GM19099 (cell line): ENCODE measurements around the gene AKT1.

Experiments
- POLR2A ChIP-seq: IDR thresholded peaks from 3 replicates; pipeline ENCODE4 v1.6.1; 2011; ENCODE audit warnings: low read depth; ENCODE audit not compliant: insufficient read length; ENCODE audit errors: extremely low read depth

AKT1 gene

DNA sequence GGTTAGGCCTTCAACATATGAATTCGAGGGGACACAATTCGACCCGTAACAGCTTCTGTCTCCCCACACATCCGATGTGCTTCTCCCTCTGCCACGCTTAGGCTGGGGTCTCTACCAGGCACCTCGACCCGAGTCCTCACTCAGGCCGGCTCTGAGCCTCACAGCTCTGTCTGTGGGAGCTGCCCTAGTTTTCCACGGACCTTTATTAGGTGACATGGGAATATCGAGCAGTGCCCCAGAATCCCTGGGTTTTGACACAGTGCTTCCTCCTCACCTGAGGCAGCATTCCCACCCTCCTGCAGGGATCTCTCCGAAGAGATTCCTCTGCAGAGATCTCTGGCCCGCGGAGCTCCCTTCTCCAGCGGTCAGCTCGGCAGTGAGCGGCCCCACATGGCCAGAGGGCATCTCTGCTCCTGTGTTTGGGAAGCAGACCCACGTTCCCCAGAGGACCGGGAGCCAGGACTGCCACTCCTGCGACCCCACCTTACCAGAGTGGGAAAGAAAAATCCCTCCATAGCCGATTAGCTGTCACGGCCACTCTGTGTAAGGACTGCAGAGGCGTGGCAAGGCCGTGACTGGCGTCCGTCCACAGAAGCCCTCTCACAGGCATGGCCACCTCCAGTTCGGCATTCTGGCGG lies 26.5 kb upstream of the AKT1 start:
- no peak for TF ChIP-seq POLR2A

DNA sequence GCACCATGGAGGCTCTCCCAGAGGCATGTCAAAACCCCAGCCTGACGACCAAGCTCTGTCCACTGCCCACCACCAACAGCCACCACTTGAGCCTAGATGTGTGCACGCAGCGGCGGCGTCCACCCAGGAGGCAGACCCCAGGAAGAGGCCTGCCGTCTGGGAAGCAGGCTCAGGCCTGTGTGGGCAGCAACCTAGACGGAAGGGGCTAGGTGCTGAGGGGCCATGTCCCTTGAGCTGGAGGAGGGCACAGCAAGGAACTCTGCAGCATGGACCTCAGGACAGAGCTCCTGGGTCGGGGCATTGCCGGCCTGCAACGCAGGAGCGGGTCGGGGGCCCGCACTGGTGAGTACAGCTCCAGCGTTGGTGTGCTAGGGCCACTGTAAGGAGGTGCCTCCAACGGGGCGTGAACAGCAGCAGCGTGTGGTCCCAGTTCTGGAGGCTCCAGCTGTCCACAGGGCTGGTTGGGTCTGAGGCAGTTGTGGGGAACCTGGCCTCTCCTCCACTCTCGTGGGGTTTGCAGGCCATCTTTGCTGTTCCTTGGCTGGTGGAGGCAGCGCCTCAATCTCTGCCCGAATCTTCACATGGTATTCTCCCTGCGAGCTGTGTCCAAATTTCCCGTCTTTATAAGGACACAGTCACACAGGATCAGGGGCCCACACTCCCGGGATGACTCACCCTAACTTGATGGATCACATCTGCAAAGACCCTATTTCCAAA lies 25.8 kb upstream of the AKT1 start:
- no peak for TF ChIP-seq POLR2A

DNA sequence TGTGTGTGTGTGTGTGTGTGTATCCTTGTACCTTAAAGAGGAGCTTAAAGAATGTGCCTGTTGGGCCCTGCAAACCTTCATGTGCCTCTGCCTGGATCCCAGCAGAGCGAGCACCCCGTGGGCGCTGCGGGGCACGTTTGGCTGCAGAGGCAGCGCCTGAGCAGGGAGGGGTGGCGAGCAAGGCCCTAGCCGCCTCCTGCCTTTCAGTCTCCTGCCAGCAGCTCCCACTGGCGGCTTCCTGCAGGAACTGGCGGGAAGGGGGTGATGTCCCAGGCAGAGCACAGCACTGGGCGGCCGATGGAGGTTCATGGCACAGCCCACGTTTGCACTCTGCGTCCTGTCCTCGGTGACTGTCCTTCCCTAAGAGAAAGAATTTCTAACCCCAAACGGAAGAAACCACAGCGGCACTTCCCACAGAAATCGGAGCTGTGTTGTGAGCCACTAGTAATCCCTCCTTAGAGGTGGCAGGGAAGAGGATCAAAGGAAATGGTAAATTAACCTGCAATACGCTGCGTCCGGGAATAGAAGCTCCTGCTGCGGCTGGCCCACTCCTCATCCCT lies 25.2 kb upstream of the AKT1 start:
- TF ChIP-seq POLR2A, result no peak

DNA sequence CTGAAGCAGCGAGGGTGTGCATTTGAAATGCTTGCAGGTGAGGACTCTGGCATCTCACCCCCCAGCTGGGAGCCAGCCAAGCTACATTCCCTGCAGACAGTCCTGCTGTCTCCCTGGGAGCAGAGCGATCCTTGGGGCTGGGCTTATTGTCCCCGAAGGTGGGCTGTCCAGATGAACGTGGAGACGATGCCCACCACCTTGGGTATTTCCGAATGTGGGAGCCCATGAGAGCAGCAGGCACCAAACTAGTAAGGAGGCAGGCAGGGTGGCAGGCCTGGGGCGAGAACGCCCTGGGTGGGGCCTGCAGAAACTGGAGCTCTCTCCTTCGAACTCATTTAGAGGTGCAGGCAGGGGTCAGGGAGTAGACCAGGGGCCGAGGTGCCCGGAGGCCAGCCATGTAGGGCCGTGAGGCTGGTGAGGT lies 23.8 kb upstream of the AKT1 start:
- no peak for TF ChIP-seq POLR2A

DNA sequence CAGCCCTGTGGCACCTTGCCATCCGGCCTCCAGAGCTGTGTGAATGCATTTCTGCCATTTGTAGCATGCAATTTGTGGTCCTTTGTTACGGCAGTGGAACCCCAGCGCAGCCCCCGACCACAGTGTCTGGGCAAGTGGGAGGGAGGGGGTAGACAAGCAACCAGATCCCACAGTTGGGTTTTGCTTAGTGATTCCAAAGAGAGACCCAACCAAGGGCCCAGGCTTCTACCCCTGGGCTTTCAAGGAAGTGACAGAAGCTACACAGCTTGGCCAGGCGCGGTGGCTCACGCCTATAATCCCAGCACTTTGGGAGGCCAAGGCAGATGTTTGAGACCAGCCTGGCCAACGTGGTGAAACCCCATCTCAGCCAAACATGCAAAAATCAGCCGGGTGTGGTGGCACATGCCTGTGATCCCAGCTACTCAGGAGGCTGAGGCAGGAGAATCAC lies 23.2 kb upstream of the AKT1 start:
- no peak for TF ChIP-seq POLR2A

DNA sequence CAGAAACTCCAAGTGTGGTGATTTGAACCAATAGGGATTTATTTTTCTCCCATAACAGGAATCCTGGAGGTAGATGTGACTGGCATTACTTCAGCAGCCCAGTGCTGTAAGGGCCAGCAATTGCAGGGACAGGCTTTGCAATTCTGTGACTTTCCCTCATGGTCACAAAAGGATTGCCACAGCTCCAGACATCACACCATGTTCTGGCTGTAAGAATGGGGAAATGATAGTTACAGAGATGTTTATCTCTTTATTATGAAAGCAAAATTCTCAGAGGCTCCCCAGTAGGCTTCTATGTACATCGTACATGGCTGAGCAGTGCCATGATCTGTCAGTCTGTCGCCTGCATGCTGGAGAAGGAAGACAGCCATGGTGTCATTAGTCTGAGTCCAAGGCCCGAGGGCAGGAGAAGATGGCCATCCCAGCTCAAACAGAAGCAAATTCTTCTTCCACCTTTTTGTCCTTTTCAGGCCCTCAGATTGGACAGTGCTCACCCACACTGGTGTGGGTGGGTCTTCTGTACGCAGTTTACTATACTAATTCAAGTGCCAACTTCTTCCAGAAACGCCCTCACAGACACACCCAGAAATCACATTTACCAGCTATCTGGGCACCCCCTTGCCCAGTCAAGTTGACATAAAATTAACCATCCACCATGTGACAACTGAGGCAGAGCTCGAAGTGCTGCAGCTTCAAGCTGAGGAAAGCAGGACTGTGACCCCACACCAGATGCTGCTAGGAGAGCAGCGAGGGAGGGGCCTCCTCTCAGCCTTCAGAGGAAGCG lies 22.6 kb upstream of the AKT1 start:
- TF ChIP-seq POLR2A, result no peak

DNA sequence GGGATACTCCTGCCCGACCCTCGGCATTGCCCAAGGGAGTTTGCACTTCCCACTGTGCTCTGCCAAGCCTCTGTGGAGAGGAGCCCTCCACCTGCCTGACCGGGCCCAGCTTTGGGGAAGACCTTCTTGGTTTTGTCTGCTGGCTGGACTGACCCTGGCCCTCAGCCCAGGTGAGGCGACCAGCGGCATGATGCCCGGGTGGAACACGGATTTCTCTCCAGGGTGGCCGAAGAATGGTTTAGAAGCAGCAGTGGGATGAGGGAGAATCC lies 21.0 kb upstream of the AKT1 start:
- TF ChIP-seq POLR2A, result no peak

DNA sequence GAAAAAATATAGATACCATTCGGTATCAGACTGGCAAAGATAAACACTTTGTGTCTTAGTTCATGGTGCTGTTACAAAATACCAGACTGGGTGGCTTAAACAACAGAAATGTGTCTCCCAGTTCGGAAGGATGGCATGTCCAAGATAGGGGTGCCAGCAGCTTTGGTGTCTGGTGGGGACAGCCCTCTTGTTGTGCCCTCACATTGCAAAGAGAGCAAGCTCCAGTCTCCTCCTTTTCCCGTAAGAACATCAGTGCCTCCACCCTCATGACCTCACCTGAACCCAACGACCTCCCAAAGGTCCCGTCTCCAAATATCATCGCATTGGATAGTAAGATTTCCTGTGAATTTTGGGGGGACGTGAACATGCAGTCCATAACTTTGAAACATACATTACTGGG lies 17.7 kb upstream of the AKT1 start:
- no peak for TF ChIP-seq POLR2A

DNA sequence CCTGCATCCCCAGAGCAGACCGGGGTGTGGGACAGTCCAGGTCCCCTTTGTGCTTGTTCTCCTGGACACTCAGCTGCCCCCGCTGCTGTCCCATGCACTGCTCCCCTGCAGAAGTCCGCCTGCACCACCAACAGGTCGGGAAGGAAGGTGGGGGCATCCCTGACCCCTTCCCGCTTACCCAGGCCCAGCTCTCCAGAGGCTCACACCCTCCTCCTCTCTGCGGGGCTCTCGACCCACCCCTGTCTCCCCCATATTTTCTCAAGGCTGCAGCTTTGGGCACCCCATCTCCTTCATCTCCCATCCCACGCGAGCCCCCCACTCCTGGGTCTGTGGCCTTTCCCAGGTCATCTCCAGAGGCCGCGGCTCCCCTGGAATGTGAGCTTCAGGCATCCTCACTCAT lies 14.8 kb upstream of the AKT1 start:
- no peak for TF ChIP-seq POLR2A

DNA sequence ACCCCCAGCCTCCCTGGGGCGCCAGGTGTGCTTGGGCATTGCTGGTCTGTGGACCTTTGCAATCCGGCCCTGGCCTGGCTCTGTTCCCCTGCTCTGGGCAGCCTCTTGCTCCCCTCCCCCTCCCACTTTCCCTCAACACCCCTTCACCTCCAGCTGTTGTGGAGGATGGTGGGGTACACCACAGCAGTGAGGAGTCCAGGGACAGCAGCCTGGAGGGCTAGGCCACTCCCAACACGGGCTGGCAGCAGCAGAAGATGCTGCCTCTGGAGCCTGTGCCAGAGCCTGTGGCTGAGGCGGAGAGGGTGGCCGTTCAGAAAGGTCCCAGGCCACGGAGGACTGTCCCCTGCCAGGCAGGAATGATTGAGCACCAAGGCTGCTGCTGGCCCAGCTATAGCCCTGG lies 12.9 kb upstream of the AKT1 start:
- TF ChIP-seq POLR2A, result no peak

DNA sequence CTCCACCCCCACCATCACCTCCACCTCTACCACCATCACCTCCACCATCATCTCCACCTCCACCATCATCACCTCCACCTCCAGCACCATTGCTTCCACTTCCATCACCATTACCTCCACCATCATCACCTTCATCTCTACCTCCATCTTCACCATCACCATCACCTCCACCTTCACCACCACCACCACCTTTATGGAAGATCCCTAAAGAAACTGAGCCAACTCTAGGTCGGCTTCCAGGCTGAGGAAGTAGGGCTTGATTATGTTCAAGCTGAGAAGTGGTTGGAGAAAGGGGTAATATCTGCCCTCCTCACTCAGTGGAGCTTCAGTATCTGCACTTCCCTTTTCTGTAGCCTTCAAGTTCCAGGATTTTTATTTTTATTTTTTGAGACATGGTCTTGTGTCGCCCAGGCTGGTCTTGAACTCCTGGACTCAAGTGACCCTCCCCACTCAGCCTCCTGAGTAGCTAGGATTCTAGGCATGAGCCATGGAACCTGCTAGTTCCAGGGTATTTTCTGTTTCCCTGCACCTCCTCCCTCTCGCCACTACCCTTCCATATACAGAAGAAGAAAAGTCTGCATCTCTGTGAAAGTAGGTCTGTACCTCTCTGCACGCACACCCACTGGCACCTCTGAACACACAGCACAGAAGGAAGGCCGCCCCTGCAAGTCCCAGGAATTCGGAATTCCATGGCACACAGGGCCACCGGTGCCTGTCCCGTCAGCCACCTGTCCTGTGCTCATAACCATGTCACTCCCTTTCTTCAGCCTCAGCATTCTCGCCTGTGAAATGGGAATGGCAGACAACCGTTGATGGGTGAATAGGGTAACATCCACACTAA lies 11.3 kb upstream of the AKT1 start:
- no peak for TF ChIP-seq POLR2A

DNA sequence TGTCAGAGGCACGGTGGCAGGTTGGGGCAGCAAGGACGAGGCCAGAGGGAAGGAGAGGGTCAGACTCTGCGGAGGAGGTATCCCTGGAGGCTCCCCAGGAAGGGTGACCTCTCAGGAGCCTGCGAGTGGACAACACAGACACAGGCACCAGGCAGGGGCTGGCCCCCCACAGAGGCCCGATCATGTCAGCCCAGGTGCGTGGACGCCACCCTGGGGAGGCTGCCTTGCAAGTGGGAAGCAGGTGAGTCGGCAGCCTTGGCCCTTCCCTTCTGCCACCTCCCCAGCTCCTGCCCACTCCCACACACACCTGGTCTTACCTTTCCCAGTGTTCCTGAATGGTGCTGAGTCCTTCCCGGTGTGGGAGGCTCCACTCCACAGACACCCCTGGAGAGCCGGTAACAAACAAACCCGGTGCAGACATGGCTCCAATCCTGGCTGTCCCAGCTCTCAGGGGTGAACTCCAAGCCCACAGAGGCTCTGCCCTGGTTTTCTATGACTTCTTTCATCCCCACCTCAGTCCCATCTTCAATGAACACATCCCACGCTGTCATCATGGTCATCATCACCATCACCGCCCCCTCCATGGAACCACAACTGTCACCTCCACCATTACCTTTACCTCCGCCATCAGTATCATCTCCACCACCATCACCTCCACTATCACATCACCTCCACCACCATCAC lies 10.5 kb upstream of the AKT1 start:
- no peak for TF ChIP-seq POLR2A

DNA sequence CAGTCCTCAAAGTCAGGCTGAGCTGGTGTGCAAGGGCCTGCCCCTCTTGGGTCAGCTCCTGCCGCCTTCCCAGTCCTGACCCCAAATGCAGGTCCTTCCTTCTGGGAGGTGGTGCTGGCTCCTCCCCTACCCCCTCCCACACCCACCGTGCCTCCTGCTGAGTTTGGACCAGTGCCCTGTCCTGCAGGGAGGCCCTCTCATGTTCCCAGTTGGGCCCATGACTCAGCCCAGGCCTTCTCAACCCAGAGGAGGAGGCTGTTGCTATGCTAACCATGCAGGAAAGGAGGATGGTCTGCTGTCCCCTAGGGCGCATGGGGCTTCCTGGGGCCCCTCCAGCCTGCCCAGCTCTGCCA lies 9.8 kb upstream of the AKT1 start:
- no peak for TF ChIP-seq POLR2A

DNA sequence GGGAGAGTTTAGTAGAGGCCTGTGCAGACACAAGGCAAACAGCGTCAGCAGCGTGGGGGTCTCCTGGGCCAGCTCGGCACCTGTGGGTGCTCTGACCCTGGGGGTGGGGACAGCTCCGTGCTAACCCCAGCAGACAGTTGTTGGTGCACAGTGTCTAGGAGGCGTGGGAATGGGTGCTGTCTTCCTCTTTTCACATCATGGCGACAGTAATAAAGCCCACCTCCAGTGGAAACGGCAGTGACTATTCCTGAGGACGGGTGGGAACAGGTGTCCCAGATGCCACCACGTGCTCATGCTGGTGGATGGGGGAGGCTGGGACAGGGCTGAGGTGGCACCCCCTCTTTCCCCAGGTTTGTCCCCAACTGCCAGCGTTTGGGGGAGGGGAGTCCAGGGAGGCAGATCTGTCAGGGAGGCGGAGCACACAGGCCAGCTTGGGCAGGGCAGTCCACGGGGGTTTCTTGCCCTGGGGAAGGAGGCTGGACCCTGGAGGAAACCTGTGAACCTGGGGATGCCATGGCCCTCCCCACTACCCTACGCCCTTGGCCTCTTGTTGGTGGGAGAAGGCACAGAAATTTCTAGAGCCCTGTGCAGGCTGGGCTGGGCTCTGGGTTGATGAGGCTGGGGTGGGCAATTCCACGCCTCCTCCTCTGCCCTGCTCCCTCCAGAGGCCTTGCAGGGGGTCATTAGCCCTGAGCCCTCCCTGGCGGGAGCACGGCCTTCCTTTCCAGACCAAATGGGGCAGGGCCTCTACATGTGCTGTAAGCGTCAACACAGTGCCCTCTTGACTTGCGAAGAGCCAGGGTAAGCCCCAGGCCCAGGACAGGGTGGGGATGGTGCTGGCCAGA lies 9.2 kb upstream of the AKT1 start:
- TF ChIP-seq POLR2A, result no peak
